ENCODE results near the gene AIPL1.

Gene AIPL1

GRCh38 chr17:6381526-6382465, 53.1 kb downstream of the AIPL1 start:
- no peak for DNase-seq
- no peak for TF ChIP-seq CTCF (IDR thresholded peaks at IDR 0.05)
- Mint-ChIP-seq H3K27ac (no peak overlapping the region), H3K9me3 (peaks cover 22% of the 10 kb centered on the region), H3K36me3 (ENCODE audit: low read depth) (no peaks in the 10 kb centered on the region), H3K4me1 (no peaks in the 10 kb centered on the region), H3K4me3 (no peak overlapping the region), H3K27me3 (ENCODE audit: low read depth, poor library complexity) (peaks cover 19% of the 10 kb centered on the region)

- Mint-ChIP-seq H3K4me1 (no peaks in the 10 kb centered on the region), H3K36me3 (ENCODE audit: low read depth) (no peaks in the 10 kb centered on the region), H3K27me3 (ENCODE audit: low read depth, poor library complexity) (peaks cover 15% of the 10 kb centered on the region), H3K9me3 (peaks cover 22% of the 10 kb centered on the region), H3K4me3 (no peak overlapping the region), H3K27ac (no peak overlapping the region)
- TF ChIP-seq CTCF (IDR thresholded peaks at IDR 0.05): no peak
- no peak for DNase-seq
Observed at GRCh38 chr17:6380915-6381438, 53.9 kb downstream of the AIPL1 start.

- no peak overlapping the region for H3K27ac Mint-ChIP-seq
- H3K36me3 Mint-ChIP-seq (ENCODE audit: low read depth): no peaks in the 10 kb centered on the region
- TF ChIP-seq CTCF (IDR thresholded peaks at IDR 0.05): no peak
- H3K4me3 Mint-ChIP-seq: no peak overlapping the region
- H3K27me3 Mint-ChIP-seq (ENCODE audit: low read depth, poor library complexity): peaks cover 23% of the 10 kb centered on the region
- H3K9me3 Mint-ChIP-seq: peaks cover 22% of the 10 kb centered on the region
- H3K4me1 Mint-ChIP-seq: peaks cover 16% of the 10 kb centered on the region
- DNase-seq: no peak
Observed at GRCh38 chr17:6377906-6378305, 57.0 kb downstream of the AIPL1 start.

- Mint-ChIP-seq H3K9me3 (peaks cover 22% of the 10 kb centered on the region), H3K27ac (no peak overlapping the region), H3K4me1 (peaks cover 16% of the 10 kb centered on the region), H3K27me3 (ENCODE audit: low read depth, poor library complexity) (peaks cover 25% of the 10 kb centered on the region), H3K4me3 (no peak overlapping the region), H3K36me3 (ENCODE audit: low read depth) (no peaks in the 10 kb centered on the region)
- no peak for TF ChIP-seq CTCF (IDR thresholded peaks at IDR 0.05)
- DNase-seq: no peak
Observed at GRCh38 chr17:6376931-6377361, 58.0 kb downstream of the AIPL1 start.

GRCh38 chr17:6374761-6375312, 60.1 kb downstream of the AIPL1 start:
- no peak for TF ChIP-seq CTCF (IDR thresholded peaks at IDR 0.05)
- DNase-seq: peak; percentile 45
- Mint-ChIP-seq H3K4me3 (peak overlapping the region; percentile 71), H3K4me1 (peaks cover 16% of the 10 kb centered on the region), H3K27me3 (ENCODE audit: low read depth, poor library complexity) (peaks cover 32% of the 10 kb centered on the region), H3K36me3 (ENCODE audit: low read depth) (no peaks in the 10 kb centered on the region), H3K27ac (no peak overlapping the region), H3K9me3 (peaks cover 13% of the 10 kb centered on the region)
